B cell (primary cell): Measurements from ENCODE around the gene ELK3.

Experiments
- CTCF ChIP-seq: fragments of 200-600 bp; IDR thresholded peaks from one replicate; pipeline ENCODE4 v1.8.0; 2022; ENCODE audit warnings: antibody characterized with exemption, mild to moderate bottlenecking
- EZH2 ChIP-seq: IDR thresholded peaks from 2 replicates; pipeline ENCODE4 v1.6.1; 2012; ENCODE audit warnings: borderline replicate concordance, low read depth, mild to moderate bottlenecking, moderate library complexity, low read length; ENCODE audit not compliant: insufficient read depth, poor library complexity, severe bottlenecking

GRCh38 chr12:96258104-96258961 is 64.2 kb downstream of the ELK3 start:
- TF ChIP-seq CTCF (no peak), EZH2 (no peak)
